GM19372 (cell line): ENCODE data around the gene IGSF5.

ENCODE experiments used
- ATAC-seq: cut with Tn5 transposase; IDR thresholded peaks from one replicate; pipeline ENCODE4 v1.9.1; 2021; ENCODE audit warnings: mild to moderate bottlenecking, low read depth, moderate library complexity; ENCODE audit not compliant: unreplicated experiment

Gene IGSF5

GRCh38 chr21:39809936-39810335 lies 65.0 kb downstream of the IGSF5 start:
- no peak for ATAC-seq

- ATAC-seq = no peak
Measured at GRCh38 chr21:39812983-39813382, 68.0 kb downstream of the IGSF5 start.

- no peak for ATAC-seq
Measured at GRCh38 chr21:39818557-39818956, 73.6 kb downstream of the IGSF5 start.

GRCh38 chr21:39822042-39822441 lies 77.1 kb downstream of the IGSF5 start:
- no peak for ATAC-seq

- ATAC-seq = no peak
Measured at GRCh38 chr21:39825250-39825649, 80.3 kb downstream of the IGSF5 start.

- ATAC-seq = no peak
Measured at GRCh38 chr21:39834543-39834942, 89.6 kb downstream of the IGSF5 start.

GRCh38 chr21:39837861-39838359 lies 92.9 kb downstream of the IGSF5 start:
- no peak for ATAC-seq

GRCh38 chr21:39840373-39841097 lies 95.6 kb downstream of the IGSF5 start:
- ATAC-seq = no peak

- no peak for ATAC-seq
Measured at GRCh38 chr21:39842741-39843459, 97.9 kb downstream of the IGSF5 start.

GRCh38 chr21:39843483-39843882 lies 98.5 kb downstream of the IGSF5 start:
- no peak for ATAC-seq

- ATAC-seq = no peak
Measured at GRCh38 chr21:39843916-39844315, 98.9 kb downstream of the IGSF5 start.

GRCh38 chr21:39845571-39846130 lies 100.7 kb downstream of the IGSF5 start:
- ATAC-seq = no peak

- no peak for ATAC-seq
Measured at GRCh38 chr21:39847877-39848276, 102.9 kb downstream of the IGSF5 start.

- ATAC-seq = no peak
Measured at GRCh38 chr21:39849014-39849655, 104.2 kb downstream of the IGSF5 start.

- ATAC-seq = no peak
Measured at GRCh38 chr21:39850333-39850732, 105.3 kb downstream of the IGSF5 start.

GRCh38 chr21:39851002-39851618 lies 106.1 kb downstream of the IGSF5 start:
- no peak for ATAC-seq
